ENCODE results near the gene FH. TPM values are rescaled to one million over a fixed set of nuclear protein-coding genes. Genes with fewer than 3 reads are reported as not detected.

Gene FH
- total and polyA plus RNA-seq, 10 of the 15 experiments (the other 5 are each of a cell fraction or from before 2014, with no cell fraction given), result 44.7 to 124 (median 76.2) TPM

DNA sequence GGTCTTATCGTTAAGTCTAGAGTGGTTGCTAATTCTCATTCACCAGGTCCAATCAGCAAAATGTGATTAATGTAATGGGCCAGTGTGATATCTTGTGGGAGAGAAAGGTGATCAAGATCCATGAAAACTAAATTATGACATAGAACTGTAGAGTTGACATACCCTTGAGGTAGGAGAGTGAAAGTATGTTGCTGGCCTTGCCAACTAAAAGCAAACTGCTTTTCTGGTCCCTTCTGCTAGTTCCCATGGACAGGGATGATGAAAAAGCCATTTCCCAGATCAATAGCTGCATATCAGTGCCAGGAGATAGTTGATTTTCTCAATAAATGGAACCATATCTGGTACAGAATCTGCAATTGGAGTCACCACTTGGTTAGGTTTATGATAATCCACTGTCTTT, 65.8 kb downstream of the FH start (continued):
- no peak for TF ChIP-seq ETV6 (conservative IDR thresholded peaks at IDR 0.05 in 1 of 2, IDR thresholded peaks at IDR 0.05 in 1 of 2; ENCODE audit: borderline replicate concordance in 1 of 2, low read depth in 1 of 2)
- TF ChIP-seq KLF5 (IDR thresholded peaks at IDR 0.05; ENCODE audit: partially characterized antibody), result no peak
- no peak for TF ChIP-seq E4F1 (IDR thresholded peaks at IDR 0.05; ENCODE audit: borderline replicate concordance, partially characterized antibody)
- TF ChIP-seq MTA3 (IDR thresholded peaks at IDR 0.05; ENCODE audit: borderline replicate concordance, low read length), result no peak
- TF ChIP-seq, protein P1, sequence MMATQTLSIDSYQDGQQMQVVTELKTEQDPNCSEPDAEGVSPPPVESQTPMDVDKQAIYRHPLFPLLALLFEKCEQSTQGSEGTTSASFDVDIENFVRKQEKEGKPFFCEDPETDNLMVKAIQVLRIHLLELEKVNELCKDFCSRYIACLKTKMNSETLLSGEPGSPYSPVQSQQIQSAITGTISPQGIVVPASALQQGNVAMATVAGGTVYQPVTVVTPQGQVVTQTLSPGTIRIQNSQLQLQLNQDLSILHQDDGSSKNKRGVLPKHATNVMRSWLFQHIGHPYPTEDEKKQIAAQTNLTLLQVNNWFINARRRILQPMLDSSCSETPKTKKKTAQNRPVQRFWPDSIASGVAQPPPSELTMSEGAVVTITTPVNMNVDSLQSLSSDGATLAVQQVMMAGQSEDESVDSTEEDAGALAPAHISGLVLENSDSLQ (IDR thresholded peaks at IDR 0.05), result no peak
- TF ChIP-seq TCF12 (IDR thresholded peaks at IDR 0.05; ENCODE audit: low read depth, low read length), result no peak
- no peak for TF ChIP-seq RBBP5 (conservative IDR thresholded peaks at IDR 0.05)
- TF ChIP-seq ZBTB11 (CRISPR knock-in tag; IDR thresholded peaks at IDR 0.05), result no peak
- no peak for TF ChIP-seq IRF4 (IDR thresholded peaks at IDR 0.05; ENCODE audit: low read depth, low read length)
- no peak for TF ChIP-seq NR2C1 (IDR thresholded peaks at IDR 0.05)
- TF ChIP-seq RAD51 (IDR thresholded peaks at IDR 0.05), result no peak
